B cell (primary cell): Measurements from ENCODE around the gene MTUS2. TPM values are rescaled to one million over a fixed set of nuclear protein-coding genes. Genes with fewer than 3 reads are reported as not detected.

ENCODE experiments used
- ATAC-seq: fragments of 200-7000 bp; cut with Tn5 transposase; one replicate; pipeline ENCODE4 v1.10.0; 2021; ENCODE audit warnings: low read depth, mild to moderate bottlenecking, moderate number of reproducible peaks, moderate library complexity
- CTCF ChIA-PET: fragments of 350-600 bp; sonication (Branson Sonifier 250); formaldehyde crosslinking; loops from one replicate; lab custom pipeline; 2021; ENCODE audit warnings: antibody characterized with exemption, inconsistent platforms; lab: Charles Lee
- POLR2A ChIA-PET: fragments of 350-600 bp; sonication (Branson Sonifier 250); formaldehyde crosslinking; loops from one replicate; lab custom pipeline; 2021; ENCODE audit warnings: antibody characterized with exemption; lab: Charles Lee
- DNase-seq: peaks from one replicate; pipeline ENCODE4 v3.0.0; 2013
- H2AFZ ChIP-seq: 2 replicates; pipeline ENCODE4 v1.6.1; 2012; ENCODE audit warnings: mild to moderate bottlenecking, low read depth, low read length; ENCODE audit not compliant: insufficient read depth, poor library complexity, severe bottlenecking
- H3K27ac ChIP-seq, 2 donors: 1 replicate in 1 of 2; 2 replicates in 1 of 2; pipeline ENCODE4 v1.5.1; 2012 to 2013; ENCODE audit warnings: low read length in 2 of 2, mild to moderate bottlenecking in 2 of 2, moderate library complexity in 1 of 2
- H3K27me3 ChIP-seq, 4 experiments: fragments of 200-600 bp in 1 of 4; sonication (generic) in 1 of 4; replicated peaks in 1 of 4; 1 replicate in 2 of 4; 2 replicates in 2 of 4; pipeline versions ENCODE4 v1.6.1 to v1.7.0; 2013 to 2016; ENCODE audit warnings: low read length in 3 of 4, mild to moderate bottlenecking in 2 of 4, mixed read lengths in 1 of 4, moderate library complexity in 1 of 4; ENCODE audit not compliant: insufficient read depth in 4 of 4, control insufficient read depth in 3 of 4; ENCODE audit errors: control extremely low read depth in 1 of 4
- H3K36me3 ChIP-seq, 2 experiments: replicated peaks in 1 of 2; 1 replicate in 1 of 2; 2 replicates in 1 of 2; pipeline versions ENCODE4 v1.6.1 to v1.7.1; 2013; ENCODE audit warnings: low read length in 1 of 2; ENCODE audit not compliant: insufficient read depth in 2 of 2, control insufficient read depth in 1 of 2; ENCODE audit errors: control extremely low read depth in 1 of 2, extremely low read depth in 1 of 2
- H3K4me1 ChIP-seq, 2 donors: fragments of 200-600 bp in 1 of 2; sonication (generic) in 1 of 2; 1 replicate in 1 of 2; 2 replicates in 1 of 2; pipeline versions ENCODE4 v1.5.1 to v1.6.1; 2013 to 2017; ENCODE audit warnings: low read length in 2 of 2; ENCODE audit not compliant: control insufficient read depth in 2 of 2, insufficient read depth in 2 of 2
- H3K4me2 ChIP-seq: replicated peaks from 2 replicates; pipeline ENCODE3; 2012; ENCODE audit warnings: mild to moderate bottlenecking, low read depth, low read length; ENCODE audit not compliant: poor library complexity, severe bottlenecking
- H3K4me3 ChIP-seq, 5 experiments: fragments of 200-600 bp in 1 of 5; sonication (generic) in 1 of 5; 1 replicate in 3 of 5; 2 replicates in 2 of 5; pipeline versions ENCODE4 v1.5.1 to v1.7.0; 2011 to 2016; ENCODE audit warnings: low read length in 4 of 5, mild to moderate bottlenecking in 4 of 5, low read depth in 2 of 5, control low read depth in 1 of 5, moderate library complexity in 1 of 5; ENCODE audit not compliant: insufficient read depth in 1 of 5; ENCODE audit errors: control extremely low read depth in 1 of 5, extremely low read depth in 1 of 5
- H3K79me2 ChIP-seq: fragments of 200-600 bp; sonication (generic); one replicate; pipeline ENCODE4 v1.6.0; 2016; ENCODE audit warnings: low read length; ENCODE audit not compliant: control insufficient read depth, insufficient read depth
- H3K9ac ChIP-seq: fragments of 200-600 bp; sonication (generic); 2 replicates; pipeline ENCODE4 v1.6.1; 2017; ENCODE audit warnings: mild to moderate bottlenecking, low read length, moderate library complexity
- H3K9me3 ChIP-seq, 3 donors: one replicate each; pipeline versions ENCODE4 v1.6.1 to v1.7.1; 2013; ENCODE audit warnings: low read length in 2 of 3; ENCODE audit not compliant: control insufficient read depth in 2 of 3, insufficient read depth in 1 of 3; ENCODE audit errors: control extremely low read depth in 1 of 3
- H4K20me1 ChIP-seq: 2 replicates; pipeline ENCODE4 v1.6.0; 2012; ENCODE audit warnings: mild to moderate bottlenecking, low read length; ENCODE audit not compliant: insufficient read depth, control insufficient read depth, poor library complexity, severe bottlenecking
- H3K27ac Mint-ChIP-seq: one replicate; pipeline ENCODE4 v1.8.0; 2021; ENCODE audit warnings: mixed read lengths
- H3K27me3 Mint-ChIP-seq: one replicate; pipeline ENCODE4 v1.8.0; 2021; ENCODE audit warnings: mixed read lengths
- H3K4me1 Mint-ChIP-seq: one replicate; pipeline ENCODE4 v1.8.0; 2021; ENCODE audit warnings: mixed read lengths
- H3K4me3 Mint-ChIP-seq: one replicate; pipeline ENCODE4 v1.8.0; 2021; ENCODE audit warnings: mixed read lengths
- H3K9me3 Mint-ChIP-seq: one replicate; pipeline ENCODE4 v1.8.0; 2022; ENCODE audit warnings: mixed read lengths; ENCODE audit not compliant: insufficient read depth
- EZH2 ChIP-seq: IDR thresholded peaks from 2 replicates; pipeline ENCODE4 v1.6.1; 2012; ENCODE audit warnings: borderline replicate concordance, low read depth, mild to moderate bottlenecking, moderate library complexity, low read length; ENCODE audit not compliant: insufficient read depth, poor library complexity, severe bottlenecking
- WGBS: methylation state at CpG from one replicate; pipeline ENCODE4 v1.1.5; 2013; ENCODE audit warnings: missing lambda C conversion rate; ENCODE audit not compliant: insufficient coverage; 5-methylcytosine and 5-hydroxymethylcytosine counted together
- intact Hi-C: fragments of 100-400 bp; cut with micrococcal nuclease; formaldehyde crosslinking; loops from one replicate; pipeline ENCODE4 v1.10.0; 2022
- polyA plus RNA-seq: library from polyadenylated mRNA; depleted of rRNA; stranded (reverse); fragments of >200 nt; gene quantifications from 2 replicates; pipeline ENCODE4 v1.2.3, GENCODE V29; 2012
- total RNA-seq, 2 donors: library from RNA; stranded (reverse); fragments of 120-200 nt in 1 of 2; gene quantifications; 1 replicate in 1 of 2; 2 replicates in 1 of 2; pipeline versions ENCODE4 v1.2.3 to v1.2.4, GENCODE V29; 2013 to 2022
- TF ChIP-seq, protein P1 (sequence below): fragments of 200-600 bp; IDR thresholded peaks from one replicate; pipeline ENCODE4 v1.8.0; 2022; ENCODE audit warnings: antibody characterized with exemption, mild to moderate bottlenecking

Gene MTUS2
- total and polyA plus RNA-seq, 2 donors (not counting 1 experiment from before 2014, with no cell fraction given) = 0.12 TPM; not detected in 1

- Histone ChIP-seq H3K36me3 (no peaks in the 10 kb centered on the region), H4K20me1 (no peaks in the 10 kb centered on the region), H3K4me2 (no peak overlapping the region), H3K27me3 (peaks cover 0 to 26% (median 24%) of the 10 kb centered on the region in 4 experiments), H3K4me1 (peaks cover 0 to 2% of the 10 kb centered on the region in 2 donors), H2AFZ (no peak overlapping the region), H3K27ac (no peak overlapping the region), H3K4me3 (no peak overlapping the region), H3K79me2 (no peaks in the 10 kb centered on the region), H3K9ac (no peak overlapping the region), H3K9me3 (no peaks in the 10 kb centered on the region)
- POLR2A ChIA-PET = no interaction called here
- CTCF ChIA-PET = no interaction called here
- no peak overlapping the region for H3K4me3 Mint-ChIP-seq
- H3K27me3 Mint-ChIP-seq = peaks cover 62% of the 10 kb centered on the region
- DNase-seq (no peak), ATAC-seq (no peak)
- no peaks in the 10 kb centered on the region for H3K4me1 Mint-ChIP-seq
- TF ChIP-seq, protein P1, sequence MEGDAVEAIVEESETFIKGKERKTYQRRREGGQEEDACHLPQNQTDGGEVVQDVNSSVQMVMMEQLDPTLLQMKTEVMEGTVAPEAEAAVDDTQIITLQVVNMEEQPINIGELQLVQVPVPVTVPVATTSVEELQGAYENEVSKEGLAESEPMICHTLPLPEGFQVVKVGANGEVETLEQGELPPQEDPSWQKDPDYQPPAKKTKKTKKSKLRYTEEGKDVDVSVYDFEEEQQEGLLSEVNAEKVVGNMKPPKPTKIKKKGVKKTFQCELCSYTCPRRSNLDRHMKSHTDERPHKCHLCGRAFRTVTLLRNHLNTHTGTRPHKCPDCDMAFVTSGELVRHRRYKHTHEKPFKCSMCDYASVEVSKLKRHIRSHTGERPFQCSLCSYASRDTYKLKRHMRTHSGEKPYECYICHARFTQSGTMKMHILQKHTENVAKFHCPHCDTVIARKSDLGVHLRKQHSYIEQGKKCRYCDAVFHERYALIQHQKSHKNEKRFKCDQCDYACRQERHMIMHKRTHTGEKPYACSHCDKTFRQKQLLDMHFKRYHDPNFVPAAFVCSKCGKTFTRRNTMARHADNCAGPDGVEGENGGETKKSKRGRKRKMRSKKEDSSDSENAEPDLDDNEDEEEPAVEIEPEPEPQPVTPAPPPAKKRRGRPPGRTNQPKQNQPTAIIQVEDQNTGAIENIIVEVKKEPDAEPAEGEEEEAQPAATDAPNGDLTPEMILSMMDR = no peak
- TF ChIP-seq EZH2 = no peak
- no CpG with 5 or more reads among the region's 1 CpG for WGBS
- H3K9me3 Mint-ChIP-seq = no peaks in the 10 kb centered on the region
- intact Hi-C loops = no loop called here
- no peak overlapping the region for H3K27ac Mint-ChIP-seq
Measured at GRCh38 chr13:29423050-29423449, 602.9 kb downstream of the MTUS2 start.

GRCh38 chr13:29427937-29428309 lies 607.8 kb downstream of the MTUS2 start:
- H4K20me1 ChIP-seq = no peaks in the 10 kb centered on the region
- no peak overlapping the region for H3K27ac ChIP-seq
- no peak overlapping the region for H3K9ac ChIP-seq
- peaks cover 8% of the 10 kb centered on the region for H3K4me1 Mint-ChIP-seq
- no peak for ATAC-seq
- H3K27me3 ChIP-seq = peaks cover 0 to 45% (median 42%) of the 10 kb centered on the region in 4 experiments
- TF ChIP-seq EZH2 = no peak
- TF ChIP-seq, protein P1 = no peak
- H3K27ac Mint-ChIP-seq = no peak overlapping the region
- H3K4me1 ChIP-seq = peaks cover 3 to 10% of the 10 kb centered on the region in 2 donors
- no peak overlapping the region for H3K4me3 ChIP-seq
- no peak overlapping the region for H3K4me3 Mint-ChIP-seq
- peaks cover 0 to 2% (median 0%) of the 10 kb centered on the region in 3 donors for H3K9me3 ChIP-seq
- no peak for DNase-seq
- no peak overlapping the region for H2AFZ ChIP-seq
- no peaks in the 10 kb centered on the region for H3K79me2 ChIP-seq
- ChIA-PET POLR2A (no interaction called here), CTCF (no interaction called here)
- no CpG with 5 or more reads among the region's 3 CpGs for WGBS
- intact Hi-C loops = no loop called here
- H3K4me2 ChIP-seq = peak overlapping the region; percentile 40
- H3K9me3 Mint-ChIP-seq = no peaks in the 10 kb centered on the region
- H3K36me3 ChIP-seq = no peaks in the 10 kb centered on the region
- peaks cover 62% of the 10 kb centered on the region for H3K27me3 Mint-ChIP-seq
